Fibroblast of lung (primary cell): Measurements from ENCODE around the gene QSOX2.

Experiments
- CTCF ChIP-seq, 2 donors: IDR thresholded peaks in 1 of 2; conservative IDR thresholded peaks in 1 of 2; 1 replicate in 1 of 2; 2 replicates in 1 of 2; pipeline ENCODE4 v1.5.1; 2011 to 2012; ENCODE audit warnings: low read length in 2 of 2, control low read depth in 1 of 2, inconsistent platforms in 1 of 2, low read depth in 1 of 2, mild to moderate bottlenecking in 1 of 2
- EZH2 ChIP-seq: IDR thresholded peaks from 2 replicates; pipeline ENCODE4 v1.5.1; 2012; ENCODE audit warnings: low read length, control low read depth, mild to moderate bottlenecking; ENCODE audit errors: missing control alignments

- no peak for TF ChIP-seq CTCF (conservative IDR thresholded peaks at IDR 0.05 in 1 of 2, IDR thresholded peaks at IDR 0.05 in 1 of 2; ENCODE audit: low read depth in 1 of 2, low read length in 2 of 2)
- TF ChIP-seq EZH2, result no peak
These were observed 56.0 kb downstream of the QSOX2 start for GRCh38 chr9:136189394-136190236.
